Endothelial cell of umbilical vein (primary cell): ENCODE results near the gene MATCAP1.
A peak's percentile ranks its signal among the peaks of the same experiment; 100 is the strongest.

Experiments used
- EZH2 ChIP-seq: IDR thresholded peaks from 2 replicates; pipeline ENCODE4 v1.6.1; 2012; ENCODE audit warnings: borderline replicate concordance, low read depth, mild to moderate bottlenecking, moderate library complexity, low read length, inconsistent platforms; ENCODE audit not compliant: severe bottlenecking
- FOS ChIP-seq: IDR thresholded peaks from 2 replicates; pipeline ENCODE4 v1.6.1; 2011; ENCODE audit warnings: mild to moderate bottlenecking, low read length, moderate library complexity, borderline replicate concordance; ENCODE audit not compliant: insufficient read depth
- GATA2 ChIP-seq: IDR thresholded peaks from 2 replicates; pipeline ENCODE4 v1.7.0; 2011; ENCODE audit warnings: low read depth, mild to moderate bottlenecking, moderate library complexity, mixed read lengths, low read length; ENCODE audit not compliant: insufficient read length, insufficient read depth
- JUN ChIP-seq: IDR thresholded peaks from 2 replicates; pipeline ENCODE4 v1.6.1; 2011; ENCODE audit warnings: borderline replicate concordance, low read depth; ENCODE audit not compliant: insufficient read length, insufficient read depth
- MYC ChIP-seq: IDR thresholded peaks from one replicate; pipeline ENCODE4 v1.6.1; 2011; ENCODE audit warnings: mild to moderate bottlenecking, low read depth, low read length
- POLR2A ChIP-seq: IDR thresholded peaks from 2 replicates; pipeline ENCODE4 v1.6.1; 2012; ENCODE audit warnings: low read depth, mild to moderate bottlenecking, control low read depth, low read length
- POLR2AphosphoS5 ChIP-seq: IDR thresholded peaks from 2 replicates; pipeline ENCODE4 v1.6.1; 2012; ENCODE audit warnings: low read depth, mild to moderate bottlenecking, control low read depth, low read length, moderate library complexity; ENCODE audit not compliant: insufficient read depth
- TF ChIP-seq, protein P1 (sequence below), 2 donors: IDR thresholded peaks; 1 replicate in 1 of 2; 2 replicates in 1 of 2; pipeline ENCODE4 v1.5.1; 2011; ENCODE audit warnings: low read length in 2 of 2, mild to moderate bottlenecking in 2 of 2, moderate library complexity in 2 of 2, control low read depth in 1 of 2, inconsistent platforms in 1 of 2, low read depth in 1 of 2; ENCODE audit not compliant: insufficient read depth in 1 of 2; ENCODE audit errors: extremely low read depth in 1 of 2
- TF ChIP-seq, protein P2 (sequence below): IDR thresholded peaks from 2 replicates; pipeline ENCODE4 v1.6.1; 2011; ENCODE audit not compliant: insufficient read depth, insufficient read length

DNA sequence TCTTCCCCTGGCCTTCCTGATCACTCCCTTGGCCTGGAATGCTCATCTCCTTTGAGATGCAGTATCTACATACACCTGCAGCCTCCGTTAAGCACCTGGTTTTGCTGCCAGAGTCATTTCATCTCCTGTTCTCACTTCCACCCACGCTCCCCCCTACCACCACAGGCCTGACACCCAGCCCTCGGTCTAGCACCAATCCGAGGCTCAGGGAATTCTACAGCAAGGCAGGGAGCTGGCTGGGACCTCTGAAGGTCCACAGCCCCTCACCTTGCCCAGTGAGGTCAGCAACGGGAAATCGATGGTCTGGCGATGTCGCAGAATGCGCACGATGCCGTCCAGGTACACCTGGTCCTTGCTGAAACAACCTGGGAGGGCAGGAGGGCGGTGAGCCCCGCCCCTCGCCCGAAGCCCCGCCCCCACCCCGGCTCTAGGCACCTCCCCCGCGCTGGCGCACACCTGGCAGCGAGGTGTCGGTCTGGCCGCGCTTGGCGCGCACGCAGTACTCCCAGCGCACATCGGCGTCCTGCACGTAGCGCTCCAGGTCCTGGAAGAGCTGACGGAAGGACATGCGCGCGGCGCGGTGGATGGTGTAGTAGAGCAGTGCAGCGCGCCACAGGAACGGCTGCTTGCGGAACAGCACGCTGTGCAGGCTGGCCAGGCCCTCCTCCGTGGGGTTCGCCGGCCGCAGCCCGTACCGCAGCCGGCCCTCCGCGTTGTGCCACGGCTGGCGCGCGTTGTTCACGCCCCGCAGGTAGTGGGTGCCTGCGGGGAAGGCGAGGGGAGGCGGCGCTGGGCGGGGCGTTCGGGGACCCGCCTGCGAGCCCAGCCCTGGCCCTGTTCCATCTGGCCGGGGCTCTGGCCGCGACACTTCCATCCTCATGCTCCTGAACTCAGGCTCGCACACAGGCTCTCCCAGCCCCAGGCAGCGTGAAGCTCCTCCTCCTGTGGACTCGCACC is 5.7 kb downstream of the MATCAP1 start:
- TF ChIP-seq, protein P1, sequence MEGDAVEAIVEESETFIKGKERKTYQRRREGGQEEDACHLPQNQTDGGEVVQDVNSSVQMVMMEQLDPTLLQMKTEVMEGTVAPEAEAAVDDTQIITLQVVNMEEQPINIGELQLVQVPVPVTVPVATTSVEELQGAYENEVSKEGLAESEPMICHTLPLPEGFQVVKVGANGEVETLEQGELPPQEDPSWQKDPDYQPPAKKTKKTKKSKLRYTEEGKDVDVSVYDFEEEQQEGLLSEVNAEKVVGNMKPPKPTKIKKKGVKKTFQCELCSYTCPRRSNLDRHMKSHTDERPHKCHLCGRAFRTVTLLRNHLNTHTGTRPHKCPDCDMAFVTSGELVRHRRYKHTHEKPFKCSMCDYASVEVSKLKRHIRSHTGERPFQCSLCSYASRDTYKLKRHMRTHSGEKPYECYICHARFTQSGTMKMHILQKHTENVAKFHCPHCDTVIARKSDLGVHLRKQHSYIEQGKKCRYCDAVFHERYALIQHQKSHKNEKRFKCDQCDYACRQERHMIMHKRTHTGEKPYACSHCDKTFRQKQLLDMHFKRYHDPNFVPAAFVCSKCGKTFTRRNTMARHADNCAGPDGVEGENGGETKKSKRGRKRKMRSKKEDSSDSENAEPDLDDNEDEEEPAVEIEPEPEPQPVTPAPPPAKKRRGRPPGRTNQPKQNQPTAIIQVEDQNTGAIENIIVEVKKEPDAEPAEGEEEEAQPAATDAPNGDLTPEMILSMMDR (IDR thresholded peaks at IDR 0.05; ENCODE audit: extremely low read depth in 1 of 2, insufficient read depth in 1 of 2, low read depth in 1 of 2, low read length in 2 of 2) = peak in 1 of 2 donors; percentile 18
- no peak for TF ChIP-seq POLR2A
- TF ChIP-seq POLR2AphosphoS5 = peak; percentile 43
- no peak for TF ChIP-seq GATA2
- TF ChIP-seq, protein P2, sequence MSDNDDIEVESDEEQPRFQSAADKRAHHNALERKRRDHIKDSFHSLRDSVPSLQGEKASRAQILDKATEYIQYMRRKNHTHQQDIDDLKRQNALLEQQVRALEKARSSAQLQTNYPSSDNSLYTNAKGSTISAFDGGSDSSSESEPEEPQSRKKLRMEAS = no peak
- TF ChIP-seq EZH2 = no peak
- no peak for TF ChIP-seq MYC
- TF ChIP-seq JUN = no peak
- TF ChIP-seq FOS = no peak
